ENCODE data around the gene PADI1.

- no peak for TF ChIP-seq CTCF (IDR thresholded peaks at IDR 0.05)
- no peak for TF ChIP-seq POLR2A (IDR thresholded peaks at IDR 0.05)
Measured at GRCh38 chr1:17258116-17258757, 53.3 kb downstream of the PADI1 start.
